HG02885 (cell line): ENCODE measurements around the gene LCORL.
A peak's percentile ranks its signal among the peaks of the same experiment; 100 is the strongest.

Experiments used
- ATAC-seq: cut with Tn5 transposase; IDR thresholded peaks from one replicate; pipeline ENCODE4 v1.9.1; 2021; ENCODE audit warnings: mild to moderate bottlenecking; ENCODE audit not compliant: unreplicated experiment, poor library complexity

The LCORL gene

GRCh38 chr4:17941731-17942130 is 79.8 kb downstream of the LCORL start:
- ATAC-seq: no peak

- ATAC-seq: no peak
Observed at GRCh38 chr4:17939054-17939453, 82.5 kb downstream of the LCORL start.

GRCh38 chr4:17934286-17934685 is 87.3 kb downstream of the LCORL start:
- no peak for ATAC-seq

- no peak for ATAC-seq
Observed at GRCh38 chr4:17933126-17933525, 88.4 kb downstream of the LCORL start.

- ATAC-seq: no peak
Observed at GRCh38 chr4:17932041-17932440, 89.5 kb downstream of the LCORL start.

- ATAC-seq: no peak
Observed at GRCh38 chr4:17930256-17930655, 91.3 kb downstream of the LCORL start.

GRCh38 chr4:17924189-17924588 is 97.4 kb downstream of the LCORL start:
- no peak for ATAC-seq

GRCh38 chr4:17921451-17921850 is 100.1 kb downstream of the LCORL start:
- ATAC-seq: no peak

GRCh38 chr4:17920681-17921080 is 100.9 kb downstream of the LCORL start:
- ATAC-seq: no peak

GRCh38 chr4:17915439-17915838 is 106.1 kb downstream of the LCORL start:
- no peak for ATAC-seq

- no peak for ATAC-seq
Observed at GRCh38 chr4:17912011-17912410, 109.5 kb downstream of the LCORL start.

GRCh38 chr4:17911608-17912007 is 109.9 kb downstream of the LCORL start:
- ATAC-seq: no peak

GRCh38 chr4:17898553-17899055 is 123.0 kb downstream of the LCORL start:
- no peak for ATAC-seq

- ATAC-seq: no peak
Observed at GRCh38 chr4:17895481-17895880, 126.1 kb downstream of the LCORL start.

- ATAC-seq: no peak
Observed at GRCh38 chr4:17894421-17894820, 127.1 kb downstream of the LCORL start.

- no peak for ATAC-seq
Observed at GRCh38 chr4:17889692-17890091, 131.9 kb downstream of the LCORL start.

- no peak for ATAC-seq
Observed at GRCh38 chr4:17884511-17884910, 137.0 kb downstream of the LCORL start.

- ATAC-seq: no peak
Observed at GRCh38 chr4:17884063-17884462, 137.5 kb downstream of the LCORL start.

- ATAC-seq: no peak
Observed at GRCh38 chr4:17877661-17878060, 143.9 kb downstream of the LCORL start.

- no peak for ATAC-seq
Observed at GRCh38 chr4:17876943-17877342, 144.6 kb downstream of the LCORL start.

GRCh38 chr4:17875402-17876070 is 146.0 kb downstream of the LCORL start:
- peak; percentile 96 for ATAC-seq

- ATAC-seq: no peak
Observed at GRCh38 chr4:17869327-17869726, 152.2 kb downstream of the LCORL start.
